Measurements from ENCODE around the gene UMPS. TPM values are rescaled to one million over a fixed set of nuclear protein-coding genes. Genes with fewer than 3 reads are reported as not detected.
A peak's percentile ranks its signal among the peaks of the same experiment; 100 is the strongest.

The UMPS gene
- polyA plus RNA-seq, 1 donor (not counting 4 experiments of a cell fraction or from before 2014, with no cell fraction given) = 53.7 TPM

DNA sequence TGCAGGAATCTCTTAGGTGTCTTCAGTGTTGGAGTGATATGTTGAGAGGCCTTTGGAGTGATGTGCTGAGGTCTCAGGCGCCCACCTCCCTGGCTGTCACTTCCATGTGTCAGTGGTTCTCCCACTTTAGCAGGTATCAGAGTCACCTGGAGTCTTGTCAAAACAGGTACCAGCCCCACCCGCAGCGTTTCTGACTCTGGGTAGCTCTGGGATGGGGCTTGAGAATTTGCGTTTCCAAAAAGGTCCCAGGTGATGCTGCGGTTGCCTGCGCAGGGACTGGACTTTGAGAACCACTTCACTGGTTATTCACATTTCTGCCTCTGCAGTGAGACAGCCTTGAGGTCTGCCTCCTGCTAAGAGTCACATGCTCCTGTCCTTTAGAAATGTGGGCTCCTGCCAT lies 15.5 kb downstream of the UMPS start:
- Histone ChIP-seq H4K20me1 (ENCODE audit: control insufficient read depth, extremely low read depth, insufficient read depth, low read length) (no peaks in the 10 kb centered on the region), H3K36me3 (ENCODE audit: control insufficient read depth in 2 of 2, extremely low read depth in 1 of 2, insufficient read depth in 2 of 2, low read length in 2 of 2) (peaks cover 9 to 34% of the 10 kb centered on the region in 2 experiments), H3K4me2 (ENCODE audit: control insufficient read depth, extremely low read depth, insufficient read depth, low read depth, low read length) (peak overlapping the region; percentile 20), H2AFZ (ENCODE audit: control insufficient read depth, low read length) (no peak overlapping the region), H3K27ac (ENCODE audit: control insufficient read depth, insufficient read depth, low read length) (no peak overlapping the region), H3K79me2 (ENCODE audit: control insufficient read depth, insufficient read depth, low read length) (peaks cover 2% of the 10 kb centered on the region), H3K4me1 (ENCODE audit: control insufficient read depth, extremely low read depth, insufficient read depth, low read length) (peaks cover 29% of the 10 kb centered on the region), H3K9ac (ENCODE audit: control insufficient read depth, extremely low read depth, insufficient read depth, low read length) (no peak overlapping the region), H3K4me3 (ENCODE audit: control insufficient read depth in 2 of 3, extremely low read depth in 1 of 3, insufficient read depth in 2 of 3, low read depth in 1 of 3, low read length in 3 of 3) (no peak overlapping the region), H3K9me1 (ENCODE audit: control insufficient read depth, extremely low read depth, insufficient read depth, low read length) (peaks cover 2% of the 10 kb centered on the region), H3K9me3 (ENCODE audit: control insufficient read depth, low read depth, low read length) (no peaks in the 10 kb centered on the region), H3K27me3 (ENCODE audit: control insufficient read depth, extremely low read depth, insufficient read depth, low read length) (no peaks in the 10 kb centered on the region)
- FAIRE-seq (no peak), DNase-seq (ENCODE audit: low read depth, low spot score) (no peak)
- TF ChIP-seq, protein P1, sequence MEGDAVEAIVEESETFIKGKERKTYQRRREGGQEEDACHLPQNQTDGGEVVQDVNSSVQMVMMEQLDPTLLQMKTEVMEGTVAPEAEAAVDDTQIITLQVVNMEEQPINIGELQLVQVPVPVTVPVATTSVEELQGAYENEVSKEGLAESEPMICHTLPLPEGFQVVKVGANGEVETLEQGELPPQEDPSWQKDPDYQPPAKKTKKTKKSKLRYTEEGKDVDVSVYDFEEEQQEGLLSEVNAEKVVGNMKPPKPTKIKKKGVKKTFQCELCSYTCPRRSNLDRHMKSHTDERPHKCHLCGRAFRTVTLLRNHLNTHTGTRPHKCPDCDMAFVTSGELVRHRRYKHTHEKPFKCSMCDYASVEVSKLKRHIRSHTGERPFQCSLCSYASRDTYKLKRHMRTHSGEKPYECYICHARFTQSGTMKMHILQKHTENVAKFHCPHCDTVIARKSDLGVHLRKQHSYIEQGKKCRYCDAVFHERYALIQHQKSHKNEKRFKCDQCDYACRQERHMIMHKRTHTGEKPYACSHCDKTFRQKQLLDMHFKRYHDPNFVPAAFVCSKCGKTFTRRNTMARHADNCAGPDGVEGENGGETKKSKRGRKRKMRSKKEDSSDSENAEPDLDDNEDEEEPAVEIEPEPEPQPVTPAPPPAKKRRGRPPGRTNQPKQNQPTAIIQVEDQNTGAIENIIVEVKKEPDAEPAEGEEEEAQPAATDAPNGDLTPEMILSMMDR (optimal IDR thresholded peaks at IDR 0.05 in 1 of 3, IDR thresholded peaks at IDR 0.05 in 1 of 3, conservative IDR thresholded peaks at IDR 0.05 in 1 of 3; ENCODE audit: extremely low read depth in 1 of 3, insufficient read depth in 2 of 3, low read length in 3 of 3) = no peak
- dilution Hi-C loops (cut with MboI; ENCODE audit: extremely low pct_ligation_motif_present, low sequenced_read_pairs) = no loop called here

GRCh38 chr3:124747111-124747981 lies 17.1 kb downstream of the UMPS start:
- peaks cover 2% of the 10 kb centered on the region for H3K9me1 ChIP-seq (ENCODE audit: control insufficient read depth, extremely low read depth, insufficient read depth, low read length)
- no peak overlapping the region for H3K4me2 ChIP-seq (ENCODE audit: control insufficient read depth, extremely low read depth, insufficient read depth, low read depth, low read length)
- no peak overlapping the region for H3K4me3 ChIP-seq (ENCODE audit: control insufficient read depth in 2 of 3, extremely low read depth in 1 of 3, insufficient read depth in 2 of 3, low read depth in 1 of 3, low read length in 3 of 3)
- dilution Hi-C loops (cut with MboI; ENCODE audit: extremely low pct_ligation_motif_present, low sequenced_read_pairs) = no loop called here
- no peak for TF ChIP-seq EZH2 (IDR thresholded peaks at IDR 0.05; ENCODE audit: low read length)
- TF ChIP-seq, protein P1 (optimal IDR thresholded peaks at IDR 0.05 in 1 of 3, IDR thresholded peaks at IDR 0.05 in 1 of 3, conservative IDR thresholded peaks at IDR 0.05 in 1 of 3; ENCODE audit: extremely low read depth in 1 of 3, insufficient read depth in 2 of 3, low read length in 3 of 3) = peak in 1 of 3 experiments; percentile 1
- H3K9me3 ChIP-seq (ENCODE audit: control insufficient read depth, low read depth, low read length) = no peaks in the 10 kb centered on the region
- H2AFZ ChIP-seq (ENCODE audit: control insufficient read depth, low read length) = no peak overlapping the region
- FAIRE-seq (no peak), DNase-seq (ENCODE audit: low read depth, low spot score) (no peak)
- no peak overlapping the region for H3K9ac ChIP-seq (ENCODE audit: control insufficient read depth, extremely low read depth, insufficient read depth, low read length)
- peaks cover 26% of the 10 kb centered on the region for H3K4me1 ChIP-seq (ENCODE audit: control insufficient read depth, extremely low read depth, insufficient read depth, low read length)
- H3K36me3 ChIP-seq (ENCODE audit: control insufficient read depth in 2 of 2, extremely low read depth in 1 of 2, insufficient read depth in 2 of 2, low read length in 2 of 2) = peaks cover 9 to 34% of the 10 kb centered on the region in 2 experiments
- no peaks in the 10 kb centered on the region for H4K20me1 ChIP-seq (ENCODE audit: control insufficient read depth, extremely low read depth, insufficient read depth, low read length)
- H3K27ac ChIP-seq (ENCODE audit: control insufficient read depth, insufficient read depth, low read length) = no peak overlapping the region
- H3K27me3 ChIP-seq (ENCODE audit: control insufficient read depth, extremely low read depth, insufficient read depth, low read length) = no peaks in the 10 kb centered on the region
- no peaks in the 10 kb centered on the region for H3K79me2 ChIP-seq (ENCODE audit: control insufficient read depth, insufficient read depth, low read length)
